IMR-90 (cell line): ENCODE data around the gene FOXS1. TPM values are rescaled to one million over a fixed set of nuclear protein-coding genes. Genes with fewer than 3 reads are reported as not detected.

Experiments used
- ATAC-seq: fragments of 200-7000 bp; cut with Tn5 transposase; 2 replicates; pipeline ENCODE4 v1.9.1; 2020; ENCODE audit warnings: low read depth, mild to moderate bottlenecking, moderate library complexity
- BruUV-seq: library from RNA; stranded (reverse); fragments of 400-500 nt; replicated peaks from 2 replicates; lab custom pipeline; 2021; lab: Mats Ljungman, UMichigan
- CTCF ChIA-PET: fragments of 300-600 bp; formaldehyde crosslinking; extraction: SDS; loops from one replicate; lab custom pipeline; 2021; ENCODE audit warnings: antibody characterized with exemption; lab: Yijun Ruan, JAX
- POLR2A ChIA-PET: fragments of 300-600 bp; sonication (Branson Sonifier 250); formaldehyde crosslinking; loops from one replicate; lab custom pipeline; 2022; ENCODE audit warnings: antibody characterized with exemption; ENCODE audit not compliant: unreplicated experiment; lab: Charles Lee
- DNase-seq: peaks from one replicate; pipeline ENCODE4 v3.0.0; 2013
- H2AFZ ChIP-seq: replicated peaks from 2 replicates; pipeline ENCODE3; 2013; ENCODE audit warnings: low read length, mild to moderate bottlenecking; ENCODE audit not compliant: poor library complexity
- H2AK5ac ChIP-seq: 2 replicates; pipeline ENCODE4 v1.6.1; 2013; ENCODE audit warnings: low read depth, low read length, inconsistent platforms
- H2AK9ac ChIP-seq: replicated peaks from 2 replicates; pipeline ENCODE3; 2013; ENCODE audit warnings: mild to moderate bottlenecking, low read depth, low read length, moderate library complexity; ENCODE audit not compliant: poor library complexity
- H2BK120ac ChIP-seq: 2 replicates; pipeline ENCODE4 v1.6.1; 2013; ENCODE audit warnings: low read depth, low read length, inconsistent platforms
- H2BK15ac ChIP-seq: 3 replicates; pipeline ENCODE4 v1.6.1; 2013; ENCODE audit warnings: low read depth, low read length, inconsistent platforms
- H2BK20ac ChIP-seq: 2 replicates; pipeline ENCODE4 v1.6.1; 2013; ENCODE audit warnings: low read depth, mild to moderate bottlenecking, inconsistent platforms, low read length, moderate library complexity
- H2BK5ac ChIP-seq: 2 replicates; pipeline ENCODE4 v1.6.1; 2013; ENCODE audit warnings: mild to moderate bottlenecking, low read depth, low read length, inconsistent platforms; ENCODE audit not compliant: poor library complexity, severe bottlenecking
- H3K14ac ChIP-seq: replicated peaks from 2 replicates; pipeline ENCODE4 v1.6.1; 2013; ENCODE audit warnings: low read depth, low read length, inconsistent platforms
- H3K18ac ChIP-seq: 2 replicates; pipeline ENCODE4 v1.6.1; 2013; ENCODE audit warnings: low read depth, low read length, control low read depth
- H3K23ac ChIP-seq: 2 replicates; pipeline ENCODE4 v1.6.1; 2013; ENCODE audit warnings: low read depth, low read length, inconsistent platforms
- H3K27ac ChIP-seq: 2 replicates; pipeline ENCODE4 v1.5.1; 2013; ENCODE audit warnings: mild to moderate bottlenecking, control low read depth, low read length; ENCODE audit not compliant: insufficient read depth
- H3K27me3 ChIP-seq: 2 replicates; pipeline ENCODE4 v1.6.1; 2013; ENCODE audit warnings: low read length; ENCODE audit not compliant: control insufficient read depth, insufficient read depth
- H3K36me3 ChIP-seq: 2 replicates; pipeline ENCODE4 v1.6.1; 2013; ENCODE audit warnings: low read length, mixed read lengths; ENCODE audit not compliant: control insufficient read depth, insufficient read depth
- H3K4ac ChIP-seq: 2 replicates; pipeline ENCODE4 v1.6.1; 2013; ENCODE audit warnings: low read depth, low read length, inconsistent platforms
- H3K4me1 ChIP-seq: 2 replicates; pipeline ENCODE4 v1.6.1; 2013; ENCODE audit warnings: low read length, mixed read lengths; ENCODE audit not compliant: control insufficient read depth, insufficient read depth
- H3K4me2 ChIP-seq: 2 replicates; pipeline ENCODE4 v1.6.1; 2013; ENCODE audit warnings: low read depth, mild to moderate bottlenecking, control low read depth, low read length, moderate library complexity
- H3K4me3 ChIP-seq: 2 replicates; pipeline ENCODE4 v1.5.1; 2013; ENCODE audit warnings: low read depth, mild to moderate bottlenecking, control low read depth, low read length, moderate library complexity; ENCODE audit not compliant: insufficient read depth
- H3K56ac ChIP-seq: 2 replicates; pipeline ENCODE4 v1.6.1; 2013; ENCODE audit warnings: low read length, inconsistent platforms; ENCODE audit not compliant: insufficient read depth; ENCODE audit errors: extremely low read depth
- H3K79me1 ChIP-seq, 2 experiments: 2 replicates each; pipeline ENCODE4 v1.6.1; 2013; ENCODE audit warnings: low read length in 2 of 2, inconsistent platforms in 1 of 2, low read depth in 1 of 2
- H3K9ac ChIP-seq: 2 replicates; pipeline ENCODE4 v1.6.1; 2013; ENCODE audit warnings: low read depth, low read length, control low read depth
- H3K9me1 ChIP-seq: 2 replicates; pipeline ENCODE4 v1.6.1; 2013; ENCODE audit warnings: low read length, inconsistent platforms; ENCODE audit not compliant: insufficient read depth
- H3K9me3 ChIP-seq: 2 replicates; pipeline ENCODE4 v1.6.1; 2013; ENCODE audit warnings: low read length; ENCODE audit not compliant: control insufficient read depth, insufficient read depth
- H4K20me1 ChIP-seq: 2 replicates; pipeline ENCODE4 v1.6.1; 2013; ENCODE audit warnings: low read length, inconsistent platforms; ENCODE audit not compliant: insufficient read depth
- H4K5ac ChIP-seq: 2 replicates; pipeline ENCODE4 v1.6.1; 2013; ENCODE audit warnings: mild to moderate bottlenecking, low read depth, low read length, control low read depth
- H4K8ac ChIP-seq, 2 experiments: 2 replicates each; pipeline ENCODE4 v1.6.1; 2013; ENCODE audit warnings: low read depth in 2 of 2, low read length in 2 of 2, control low read depth in 1 of 2, inconsistent platforms in 1 of 2
- H4K91ac ChIP-seq: 2 replicates; pipeline ENCODE4 v1.6.1; 2013; ENCODE audit warnings: low read depth, low read length, inconsistent platforms; ENCODE audit not compliant: insufficient read depth
- BHLHE40 ChIP-seq: fragments of 150-350 bp; IDR thresholded peaks from 2 replicates; pipeline ENCODE4 v1.6.1; 2016; ENCODE audit warnings: mild to moderate bottlenecking, low read depth, low read length
- CEBPB ChIP-seq: IDR thresholded peaks from 2 replicates; pipeline ENCODE4 v1.6.1; 2012; ENCODE audit warnings: low read depth, low read length, improper control_type of control experiment
- ELK1 ChIP-seq: fragments of 150-350 bp; IDR thresholded peaks from 2 replicates; pipeline ENCODE4 v1.6.1; 2016; ENCODE audit warnings: low read depth, mild to moderate bottlenecking, low read length, moderate library complexity, borderline replicate concordance
- FOS ChIP-seq: fragments of 150-350 bp; IDR thresholded peaks from 2 replicates; pipeline ENCODE4 v1.6.1; 2016; ENCODE audit warnings: low read depth, low read length
- MAFK ChIP-seq: IDR thresholded peaks from 2 replicates; pipeline ENCODE4 v1.6.1; 2012; ENCODE audit warnings: low read depth, low read length, improper control_type of control experiment
- MAZ ChIP-seq: IDR thresholded peaks from 2 replicates; pipeline ENCODE4 v1.6.1; 2012; ENCODE audit warnings: low read depth, mild to moderate bottlenecking, low read length, improper control_type of control experiment, moderate library complexity, borderline replicate concordance
- MXI1 ChIP-seq: IDR thresholded peaks from 2 replicates; pipeline ENCODE4 v1.6.1; 2012; ENCODE audit warnings: low read depth, mild to moderate bottlenecking, low read length, moderate library complexity, borderline replicate concordance
- NFE2L2 ChIP-seq: fragments of 150-350 bp; IDR thresholded peaks from 2 replicates; pipeline ENCODE4 v1.6.1; 2016; ENCODE audit warnings: low read depth, mild to moderate bottlenecking, low read length
- RFX5 ChIP-seq: IDR thresholded peaks from 2 replicates; pipeline ENCODE4 v1.8.0; 2012; ENCODE audit warnings: low read depth, mild to moderate bottlenecking, low read length, moderate library complexity
- SMC3 ChIP-seq: fragments of 150-350 bp; IDR thresholded peaks from 2 replicates; pipeline ENCODE4 v1.6.1; 2016; ENCODE audit warnings: low read depth, mild to moderate bottlenecking, antibody characterized with exemption, low read length, moderate library complexity
- USF2 ChIP-seq: fragments of 150-350 bp; IDR thresholded peaks from 2 replicates; pipeline ENCODE4 v1.6.1; 2017; ENCODE audit warnings: mild to moderate bottlenecking, antibody characterized with exemption, low read length, low read depth
- WGBS, 2 experiments: methylation state at CpG; one replicate each; pipeline versions ENCODE4 v1.1.5 to v1.1.7; 2013; ENCODE audit warnings: missing lambda C conversion rate in 2 of 2; ENCODE audit not compliant: insufficient read length in 1 of 2; ENCODE audit errors: extremely low coverage in 2 of 2; 5-methylcytosine and 5-hydroxymethylcytosine counted together
- dilution Hi-C: fragments of 300-500 bp; cut with HindIII; formaldehyde crosslinking; loops from one replicate; pipeline ENCODE4 v1.14.3; 2018; ENCODE audit warnings: low sequenced_read_pairs; ENCODE audit not compliant: unreplicated experiment
- in situ Hi-C: fragments of 300-500 bp; cut with MboI; formaldehyde crosslinking; loops from 3 replicates; pipeline ENCODE4 v1.14.3; 2019; ENCODE audit warnings: low sequenced_read_pairs, inconsistent platforms, mixed read lengths
- intact Hi-C: fragments of 100-400 bp; cut with micrococcal nuclease; formaldehyde crosslinking; loops from 2 replicates; pipeline ENCODE4 v1.10.0; 2022
- polyA plus RNA-seq, 3 experiments: library from polyadenylated mRNA; depleted of rRNA; stranded (reverse); fragments of >200 nt; gene quantifications; 2 replicates each; pipeline ENCODE4 v1.2.3, GENCODE V29; 2012; ENCODE audit warnings: low replicate concordance in 1 of 3
- total RNA-seq: library from RNA; depleted of rRNA; stranded (reverse); fragments of >200 nt; gene quantifications from 2 replicates; pipeline ENCODE4 v1.2.3, GENCODE V29; 2012
- TF ChIP-seq, protein P1 (sequence below): conservative IDR thresholded peaks from 2 replicates; pipeline ENCODE4 v1.5.1; 2012; ENCODE audit warnings: mild to moderate bottlenecking, low read depth, low read length, improper control_type of control experiment

FOXS1 gene
- total and polyA plus RNA-seq, 2 of the 4 experiments (the other 2 are of a cell fraction): not detected

DNA sequence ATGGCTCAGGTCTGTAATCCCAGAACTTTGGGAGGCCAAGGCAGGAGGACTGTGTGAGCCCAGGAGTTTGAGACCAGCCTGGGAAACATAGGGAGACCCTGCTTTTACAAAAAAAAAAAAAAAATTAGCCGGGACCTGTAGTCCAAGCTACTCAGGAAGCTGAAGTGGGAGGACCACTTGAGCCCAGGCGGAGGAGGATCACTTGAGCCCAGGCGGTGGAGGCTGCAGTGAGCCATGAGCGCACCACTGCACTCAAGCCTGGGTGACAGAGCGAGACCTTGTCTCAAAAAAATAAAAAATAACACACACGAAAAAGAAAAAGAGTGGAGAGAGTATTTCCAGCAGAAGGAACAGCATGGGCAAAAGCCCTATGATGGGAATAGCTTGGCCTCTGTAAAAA is 27.0 kb upstream of the FOXS1 start:
- no peak overlapping the region for H4K91ac ChIP-seq
- no peak overlapping the region for H2AK5ac ChIP-seq
- no CpG with 5 or more reads among the region's 6 CpGs for WGBS, 2 experiments
- BruUV-seq: no TSS peak
- no peak overlapping the region for H3K4ac ChIP-seq
- no peak overlapping the region for H2BK120ac ChIP-seq
- TF ChIP-seq MXI1 (no peak), SMC3 (no peak), FOS (no peak), USF2 (no peak), RFX5 (no peak), ELK1 (no peak), MAFK (no peak), CEBPB (no peak), BHLHE40 (no peak), NFE2L2 (no peak), MAZ (no peak)
- TF ChIP-seq, protein P1, sequence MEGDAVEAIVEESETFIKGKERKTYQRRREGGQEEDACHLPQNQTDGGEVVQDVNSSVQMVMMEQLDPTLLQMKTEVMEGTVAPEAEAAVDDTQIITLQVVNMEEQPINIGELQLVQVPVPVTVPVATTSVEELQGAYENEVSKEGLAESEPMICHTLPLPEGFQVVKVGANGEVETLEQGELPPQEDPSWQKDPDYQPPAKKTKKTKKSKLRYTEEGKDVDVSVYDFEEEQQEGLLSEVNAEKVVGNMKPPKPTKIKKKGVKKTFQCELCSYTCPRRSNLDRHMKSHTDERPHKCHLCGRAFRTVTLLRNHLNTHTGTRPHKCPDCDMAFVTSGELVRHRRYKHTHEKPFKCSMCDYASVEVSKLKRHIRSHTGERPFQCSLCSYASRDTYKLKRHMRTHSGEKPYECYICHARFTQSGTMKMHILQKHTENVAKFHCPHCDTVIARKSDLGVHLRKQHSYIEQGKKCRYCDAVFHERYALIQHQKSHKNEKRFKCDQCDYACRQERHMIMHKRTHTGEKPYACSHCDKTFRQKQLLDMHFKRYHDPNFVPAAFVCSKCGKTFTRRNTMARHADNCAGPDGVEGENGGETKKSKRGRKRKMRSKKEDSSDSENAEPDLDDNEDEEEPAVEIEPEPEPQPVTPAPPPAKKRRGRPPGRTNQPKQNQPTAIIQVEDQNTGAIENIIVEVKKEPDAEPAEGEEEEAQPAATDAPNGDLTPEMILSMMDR: no peak
- H3K4me3 ChIP-seq: no peak overlapping the region
- no peak overlapping the region for H4K5ac ChIP-seq
- no peak overlapping the region for H2BK15ac ChIP-seq
- H3K27me3 ChIP-seq: peaks cover 50% of the 10 kb centered on the region
- ChIA-PET CTCF (interaction anchor here (1.5 kb wide), 1 partner anchor 20 kb away, joined by 4 read pairs; no protein-coding TSS in a partner anchor), POLR2A (no interaction called here)
- no peak for DNase-seq
- H2AFZ ChIP-seq: no peak overlapping the region
- no peak overlapping the region for H3K4me2 ChIP-seq
- dilution Hi-C loops (no loop called here), intact Hi-C loops (no loop called here), in situ Hi-C loops (no loop called here)
- no peak overlapping the region for H4K8ac ChIP-seq
- no peak overlapping the region for H2AK9ac ChIP-seq
- H3K4me1 ChIP-seq: no peaks in the 10 kb centered on the region
- no peak overlapping the region for H3K9ac ChIP-seq
- no peak overlapping the region for H2BK5ac ChIP-seq
- H2BK20ac ChIP-seq: no peak overlapping the region
- no peaks in the 10 kb centered on the region for H3K36me3 ChIP-seq
- no peak overlapping the region for H3K56ac ChIP-seq
- no peak overlapping the region for H3K27ac ChIP-seq
- no peaks in the 10 kb centered on the region for H4K20me1 ChIP-seq
- H3K23ac ChIP-seq: no peak overlapping the region
- H3K9me3 ChIP-seq: peaks cover 2% of the 10 kb centered on the region; the same call in 1 of the 2 replicates
- H3K14ac ChIP-seq: no peak overlapping the region
- ATAC-seq: no peak
- no peaks in the 10 kb centered on the region for H3K9me1 ChIP-seq
- H3K79me1 ChIP-seq: no peaks in the 10 kb centered on the region
- H3K18ac ChIP-seq: no peak overlapping the region
